ENCODE data around the gene NCAM2.

NCAM2 gene

GRCh38 chr21:21137986-21138385 is 139.8 kb downstream of the NCAM2 start:
- Histone ChIP-seq H3K9me3 (ENCODE audit: control insufficient read depth, low read length) (no peaks in the 10 kb centered on the region), H3K23ac (ENCODE audit: low read length in 2 of 2) (no peak overlapping the region), H3K4ac (ENCODE audit: low read depth in 1 of 2, low read length in 2 of 2) (no peak overlapping the region), H2BK120ac (ENCODE audit: low read depth, low read length) (no peak overlapping the region), H3K14ac (ENCODE audit: low read length in 2 of 2) (no peak overlapping the region), H2AK5ac (ENCODE audit: low read length, severe bottlenecking) (no peak overlapping the region), H3K27me3 (ENCODE audit: control insufficient read depth in 1 of 2, insufficient read depth in 1 of 2, low read length in 2 of 2) (no peaks in the 10 kb centered on the region), H2BK5ac (ENCODE audit: low read depth, low read length, poor library complexity, severe bottlenecking) (no peak overlapping the region), H4K91ac (ENCODE audit: low read length) (no peak overlapping the region), H3K27ac (ENCODE audit: low read length, poor library complexity, severe bottlenecking) (no peak overlapping the region), H2BK15ac (ENCODE audit: low read depth, poor library complexity, severe bottlenecking) (no peak overlapping the region), H3K4me3 (ENCODE audit: insufficient read depth in 1 of 2, low read depth in 1 of 2, low read length in 2 of 2) (no peak overlapping the region), H2AFZ (ENCODE audit: low read depth, low read length) (no peak overlapping the region), H3K4me1 (ENCODE audit: control insufficient read depth, insufficient read depth, low read depth, low read length) (no peaks in the 10 kb centered on the region), H3K36me3 (ENCODE audit: control insufficient read depth in 1 of 2, insufficient read depth in 2 of 2, low read depth in 1 of 2, low read length in 2 of 2) (no peaks in the 10 kb centered on the region), H3K79me1 (replicated peaks; ENCODE audit: low read length, poor library complexity, severe bottlenecking) (no peaks in the 10 kb centered on the region), H3K9ac (ENCODE audit: low read length) (no peak overlapping the region), H2BK12ac (ENCODE audit: low read length in 2 of 2) (no peak overlapping the region), H3K18ac (ENCODE audit: low read depth in 1 of 2, low read length in 2 of 2) (no peak overlapping the region), H4K8ac (ENCODE audit: low read length) (no peak overlapping the region), H3K4me2 (ENCODE audit: low read length, poor library complexity, severe bottlenecking) (no peak overlapping the region)
- DNase-seq, result peak; percentile 14
- no CpG with 5 or more reads among the region's 2 CpGs for WGBS

GRCh38 chr21:21146587-21147373 is 148.6 kb downstream of the NCAM2 start:
- no peaks in the 10 kb centered on the region for H3K79me1 ChIP-seq (replicated peaks; ENCODE audit: low read length, poor library complexity, severe bottlenecking)
- H2BK5ac ChIP-seq (ENCODE audit: low read depth, low read length, poor library complexity, severe bottlenecking), result no peak overlapping the region
- no peak overlapping the region for H2AFZ ChIP-seq (ENCODE audit: low read depth, low read length)
- no peak overlapping the region for H3K4me3 ChIP-seq (ENCODE audit: insufficient read depth in 1 of 2, low read depth in 1 of 2, low read length in 2 of 2)
- H2BK15ac ChIP-seq (ENCODE audit: low read depth, poor library complexity, severe bottlenecking), result no peak overlapping the region
- 95% methylated on average over 24 of the region's 25 CpGs for WGBS
- H3K4ac ChIP-seq (ENCODE audit: low read depth in 1 of 2, low read length in 2 of 2), result no peak overlapping the region
- no peak overlapping the region for H2BK120ac ChIP-seq (ENCODE audit: low read depth, low read length)
- no peak overlapping the region for H3K27ac ChIP-seq (ENCODE audit: low read length, poor library complexity, severe bottlenecking)
- no peak overlapping the region for H2AK5ac ChIP-seq (ENCODE audit: low read length, severe bottlenecking)
- H2BK12ac ChIP-seq (ENCODE audit: low read length in 2 of 2), result no peak overlapping the region
- H3K4me1 ChIP-seq (ENCODE audit: control insufficient read depth, insufficient read depth, low read depth, low read length), result no peaks in the 10 kb centered on the region
- H3K18ac ChIP-seq (ENCODE audit: low read depth in 1 of 2, low read length in 2 of 2), result no peak overlapping the region
- H3K9ac ChIP-seq (ENCODE audit: low read length), result no peak overlapping the region
- no peaks in the 10 kb centered on the region for H3K27me3 ChIP-seq (ENCODE audit: control insufficient read depth in 1 of 2, insufficient read depth in 1 of 2, low read length in 2 of 2)
- peaks cover 6% of the 10 kb centered on the region for H3K9me3 ChIP-seq (ENCODE audit: control insufficient read depth, low read length)
- DNase-seq, result no peak
- no peak overlapping the region for H4K91ac ChIP-seq (ENCODE audit: low read length)
- no peaks in the 10 kb centered on the region for H3K36me3 ChIP-seq (ENCODE audit: control insufficient read depth in 1 of 2, insufficient read depth in 2 of 2, low read depth in 1 of 2, low read length in 2 of 2)
- H3K14ac ChIP-seq (ENCODE audit: low read length in 2 of 2), result no peak overlapping the region
- no peak overlapping the region for H3K23ac ChIP-seq (ENCODE audit: low read length in 2 of 2)
- no peak overlapping the region for H3K4me2 ChIP-seq (ENCODE audit: low read length, poor library complexity, severe bottlenecking)
- no peak overlapping the region for H4K8ac ChIP-seq (ENCODE audit: low read length)

GRCh38 chr21:21147374-21147745 is 149.2 kb downstream of the NCAM2 start:
- Histone ChIP-seq H2AK5ac (ENCODE audit: low read length, severe bottlenecking) (no peak overlapping the region), H2AFZ (ENCODE audit: low read depth, low read length) (no peak overlapping the region), H3K23ac (ENCODE audit: low read length in 2 of 2) (no peak overlapping the region), H3K18ac (ENCODE audit: low read depth in 1 of 2, low read length in 2 of 2) (no peak overlapping the region), H3K4ac (ENCODE audit: low read depth in 1 of 2, low read length in 2 of 2) (no peak overlapping the region), H3K9ac (ENCODE audit: low read length) (no peak overlapping the region), H2BK5ac (ENCODE audit: low read depth, low read length, poor library complexity, severe bottlenecking) (no peak overlapping the region), H3K4me2 (ENCODE audit: low read length, poor library complexity, severe bottlenecking) (no peak overlapping the region), H3K27me3 (ENCODE audit: control insufficient read depth in 1 of 2, insufficient read depth in 1 of 2, low read length in 2 of 2) (no peaks in the 10 kb centered on the region), H3K9me3 (ENCODE audit: control insufficient read depth, low read length) (peaks cover 6% of the 10 kb centered on the region), H2BK120ac (ENCODE audit: low read depth, low read length) (no peak overlapping the region), H3K36me3 (ENCODE audit: control insufficient read depth in 1 of 2, insufficient read depth in 2 of 2, low read depth in 1 of 2, low read length in 2 of 2) (no peaks in the 10 kb centered on the region), H4K8ac (ENCODE audit: low read length) (no peak overlapping the region), H3K79me1 (replicated peaks; ENCODE audit: low read length, poor library complexity, severe bottlenecking) (no peaks in the 10 kb centered on the region), H3K4me1 (ENCODE audit: control insufficient read depth, insufficient read depth, low read depth, low read length) (no peaks in the 10 kb centered on the region), H3K14ac (ENCODE audit: low read length in 2 of 2) (no peak overlapping the region), H3K27ac (ENCODE audit: low read length, poor library complexity, severe bottlenecking) (no peak overlapping the region), H3K4me3 (ENCODE audit: insufficient read depth in 1 of 2, low read depth in 1 of 2, low read length in 2 of 2) (no peak overlapping the region), H4K91ac (ENCODE audit: low read length) (no peak overlapping the region), H2BK12ac (ENCODE audit: low read length in 2 of 2) (no peak overlapping the region), H2BK15ac (ENCODE audit: low read depth, poor library complexity, severe bottlenecking) (no peak overlapping the region)
- WGBS, result 80% methylated on average over 2 of the region's 4 CpGs
- DNase-seq, result no peak

GRCh38 chr21:21148009-21148408 is 149.8 kb downstream of the NCAM2 start:
- H2AK5ac ChIP-seq (ENCODE audit: low read length, severe bottlenecking), result no peak overlapping the region
- no peak overlapping the region for H2BK12ac ChIP-seq (ENCODE audit: low read length in 2 of 2)
- no peak overlapping the region for H3K4me3 ChIP-seq (ENCODE audit: insufficient read depth in 1 of 2, low read depth in 1 of 2, low read length in 2 of 2)
- H3K4ac ChIP-seq (ENCODE audit: low read depth in 1 of 2, low read length in 2 of 2), result no peak overlapping the region
- no peak overlapping the region for H3K14ac ChIP-seq (ENCODE audit: low read length in 2 of 2)
- no peak for DNase-seq
- no peaks in the 10 kb centered on the region for H3K27me3 ChIP-seq (ENCODE audit: control insufficient read depth in 1 of 2, insufficient read depth in 1 of 2, low read length in 2 of 2)
- H4K8ac ChIP-seq (ENCODE audit: low read length), result no peak overlapping the region
- no peaks in the 10 kb centered on the region for H3K4me1 ChIP-seq (ENCODE audit: control insufficient read depth, insufficient read depth, low read depth, low read length)
- no peaks in the 10 kb centered on the region for H3K36me3 ChIP-seq (ENCODE audit: control insufficient read depth in 1 of 2, insufficient read depth in 2 of 2, low read depth in 1 of 2, low read length in 2 of 2)
- H3K27ac ChIP-seq (ENCODE audit: low read length, poor library complexity, severe bottlenecking), result no peak overlapping the region
- H3K9me3 ChIP-seq (ENCODE audit: control insufficient read depth, low read length), result peaks cover 6% of the 10 kb centered on the region
- no peak overlapping the region for H4K91ac ChIP-seq (ENCODE audit: low read length)
- H2BK15ac ChIP-seq (ENCODE audit: low read depth, poor library complexity, severe bottlenecking), result no peak overlapping the region
- H3K9ac ChIP-seq (ENCODE audit: low read length), result no peak overlapping the region
- H2AFZ ChIP-seq (ENCODE audit: low read depth, low read length), result no peak overlapping the region
- no peak overlapping the region for H3K4me2 ChIP-seq (ENCODE audit: low read length, poor library complexity, severe bottlenecking)
- no peak overlapping the region for H2BK120ac ChIP-seq (ENCODE audit: low read depth, low read length)
- H3K18ac ChIP-seq (ENCODE audit: low read depth in 1 of 2, low read length in 2 of 2), result no peak overlapping the region
- no peak overlapping the region for H2BK5ac ChIP-seq (ENCODE audit: low read depth, low read length, poor library complexity, severe bottlenecking)
- no peaks in the 10 kb centered on the region for H3K79me1 ChIP-seq (replicated peaks; ENCODE audit: low read length, poor library complexity, severe bottlenecking)
- no peak overlapping the region for H3K23ac ChIP-seq (ENCODE audit: low read length in 2 of 2)

Measured in mesenchymal stem cell (in vitro differentiated cells and primary cell).